Fibroblast of pulmonary artery (primary cell): ENCODE data around the gene LHFPL3.

Source experiments
- DNase-seq: peaks from one replicate; pipeline ENCODE4 v3.0.0-alpha.2; 2010; ENCODE audit warnings: low read depth
- H3K4me3 ChIP-seq: replicated peaks from 2 replicates; pipeline ENCODE4 v1.5.1; 2011; ENCODE audit warnings: low read depth, mild to moderate bottlenecking, control low read depth, low read length, moderate library complexity
- CTCF ChIP-seq: IDR thresholded peaks from 2 replicates; pipeline ENCODE4 v1.5.1; 2011; ENCODE audit warnings: mild to moderate bottlenecking, control low read depth, low read length, inconsistent platforms; ENCODE audit errors: missing control alignments

The LHFPL3 gene

GRCh38 chr7:104816537-104816936, 488.1 kb downstream of the LHFPL3 start:
- H3K4me3 ChIP-seq, result no peak overlapping the region
- TF ChIP-seq CTCF, result no peak
- DNase-seq, result no peak

GRCh38 chr7:104818961-104819880, 490.8 kb downstream of the LHFPL3 start:
- H3K4me3 ChIP-seq, result no peak overlapping the region
- TF ChIP-seq CTCF, result no peak
- DNase-seq, result no peak

DNA sequence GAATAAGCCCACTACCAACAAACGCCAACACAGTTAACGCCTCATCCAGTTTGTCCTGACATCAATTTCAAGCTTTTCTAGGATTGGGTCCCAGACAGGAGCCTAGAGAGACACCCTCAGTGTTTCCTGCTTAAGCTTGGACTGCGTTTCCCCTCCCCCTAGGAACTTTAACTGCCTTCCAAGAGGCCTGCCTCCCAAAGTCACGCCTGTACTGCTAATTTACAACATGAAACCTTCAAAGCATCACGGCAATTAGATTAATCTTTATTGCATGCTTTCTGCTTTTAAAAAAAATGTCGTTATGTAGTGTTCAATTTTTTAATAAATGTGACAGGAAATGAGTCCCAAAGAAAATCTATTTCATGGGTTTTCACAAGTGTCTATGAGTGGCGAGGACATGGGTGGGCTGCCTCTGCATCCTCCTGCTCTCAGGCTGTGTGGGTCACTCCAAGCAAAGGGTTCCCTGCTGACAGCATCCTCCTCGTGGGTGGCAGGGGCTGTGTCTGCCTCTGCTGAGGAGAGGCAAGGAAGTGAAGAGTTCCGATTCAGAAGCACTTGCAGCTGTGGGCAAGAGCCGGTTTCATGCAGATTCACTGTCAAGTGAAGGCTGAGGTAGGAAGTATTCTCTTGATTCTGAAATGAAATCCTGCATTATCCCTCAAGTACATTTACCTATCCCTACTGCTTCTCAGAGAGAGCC, 492.6 kb downstream of the LHFPL3 start:
- H3K4me3 ChIP-seq, result no peak overlapping the region
- TF ChIP-seq CTCF, result no peak
- DNase-seq, result no peak

GRCh38 chr7:104823177-104823576, 494.8 kb downstream of the LHFPL3 start:
- H3K4me3 ChIP-seq, result no peak overlapping the region
- no peak for DNase-seq
- no peak for TF ChIP-seq CTCF

GRCh38 chr7:104825099-104825498, 496.7 kb downstream of the LHFPL3 start:
- H3K4me3 ChIP-seq, result no peak overlapping the region
- no peak for TF ChIP-seq CTCF
- DNase-seq, result no peak

DNA sequence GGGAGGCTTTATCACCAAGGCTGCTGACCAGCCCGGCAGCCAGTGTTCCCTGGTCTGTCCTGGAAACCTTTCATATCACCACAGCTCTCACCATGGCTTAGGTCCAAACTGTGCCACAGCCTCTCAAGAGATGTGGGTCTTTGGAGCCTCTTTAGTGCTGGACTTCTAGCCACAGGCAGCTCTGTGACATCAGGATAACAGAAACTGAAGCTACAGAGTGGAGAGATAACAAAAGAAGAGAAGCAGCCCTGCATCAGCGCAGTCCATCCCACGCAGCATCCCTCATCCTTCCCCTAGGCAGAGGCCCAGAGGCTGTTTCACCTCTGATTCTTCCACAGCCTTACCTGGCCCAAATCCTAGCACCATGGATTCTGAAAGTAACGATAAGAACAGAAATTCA, 497.7 kb downstream of the LHFPL3 start:
- TF ChIP-seq CTCF, result no peak
- no peak for DNase-seq
- no peak overlapping the region for H3K4me3 ChIP-seq
